WI38 (cell line): ENCODE measurements around the gene SLCO2A1.

Experiments
- H3K4me3 ChIP-seq: 2 replicates; pipeline ENCODE4 v1.5.1; 2011; ENCODE audit warnings: low read depth, mild to moderate bottlenecking, control low read depth, low read length
- CTCF ChIP-seq: IDR thresholded peaks from 2 replicates; pipeline ENCODE4 v1.5.1; 2012; ENCODE audit warnings: low read depth, mild to moderate bottlenecking, control low read depth, low read length

The SLCO2A1 gene

GRCh38 chr3:133992951-133993620 lies 36.6 kb downstream of the SLCO2A1 start:
- H3K4me3 ChIP-seq = no peak overlapping the region
- TF ChIP-seq CTCF = no peak

GRCh38 chr3:133992381-133992780 lies 37.3 kb downstream of the SLCO2A1 start:
- TF ChIP-seq CTCF = no peak
- no peak overlapping the region for H3K4me3 ChIP-seq

- TF ChIP-seq CTCF = no peak
- no peak overlapping the region for H3K4me3 ChIP-seq
These were observed 38.1 kb downstream of the SLCO2A1 start for GRCh38 chr3:133991637-133992036.

- TF ChIP-seq CTCF = no peak
- no peak overlapping the region for H3K4me3 ChIP-seq
These were observed 38.5 kb downstream of the SLCO2A1 start for GRCh38 chr3:133991209-133991608.

- TF ChIP-seq CTCF = no peak
- H3K4me3 ChIP-seq = no peak overlapping the region
These were observed 39.6 kb downstream of the SLCO2A1 start for GRCh38 chr3:133989936-133990702.

- no peak overlapping the region for H3K4me3 ChIP-seq
- no peak for TF ChIP-seq CTCF
These were observed 41.0 kb downstream of the SLCO2A1 start for GRCh38 chr3:133988631-133989161.

GRCh38 chr3:133987948-133988484 lies 41.7 kb downstream of the SLCO2A1 start:
- no peak for TF ChIP-seq CTCF
- H3K4me3 ChIP-seq = no peak overlapping the region
